ENCODE results near the gene POU1F1. TPM values are rescaled to one million over a fixed set of nuclear protein-coding genes. Genes with fewer than 3 reads are reported as not detected.
"Not testable (repeated sequence)": the region's sequence is repeated elsewhere in the genome, so short reads cannot be mapped to it uniquely, and the experiment has no call there.

Gene POU1F1
- total RNA-seq, 1 donor from 2014 or later: not detected

GRCh38 chr3:87305031-87305430 lies 28.6 kb upstream of the POU1F1 start:
- not testable (repeated sequence) for H3K9me3 ChIP-seq (ENCODE audit: control insufficient read depth in 3 of 3, low read length in 3 of 3); H3K4me3 ChIP-seq (ENCODE audit: low read length in 3 of 3); H3K9ac ChIP-seq (ENCODE audit: low read depth in 1 of 3, low read length in 3 of 3); H3K4me1 ChIP-seq (ENCODE audit: control insufficient read depth in 3 of 3, insufficient read depth in 3 of 3, low read length in 3 of 3); H3K36me3 ChIP-seq (ENCODE audit: control insufficient read depth in 3 of 3, insufficient read depth in 3 of 3, low read length in 3 of 3); H3K27ac ChIP-seq (ENCODE audit: low read depth, low read length); H3K27me3 ChIP-seq (ENCODE audit: control insufficient read depth in 3 of 3, insufficient read depth in 3 of 3, low read length in 3 of 3)

GRCh38 chr3:87298111-87298718 lies 21.8 kb upstream of the POU1F1 start:
- Histone ChIP-seq H3K27ac (ENCODE audit: low read depth, low read length) (no peak overlapping the region), H3K4me3 (ENCODE audit: low read length in 3 of 3) (no peak overlapping the region), H3K27me3 (ENCODE audit: control insufficient read depth in 3 of 3, insufficient read depth in 3 of 3, low read length in 3 of 3) (no peaks in the 10 kb centered on the region), H3K9me3 (ENCODE audit: control insufficient read depth in 3 of 3, low read length in 3 of 3) (no peaks in the 10 kb centered on the region), H3K4me1 (ENCODE audit: control insufficient read depth in 3 of 3, insufficient read depth in 3 of 3, low read length in 3 of 3) (no peaks in the 10 kb centered on the region), H3K36me3 (ENCODE audit: control insufficient read depth in 3 of 3, insufficient read depth in 3 of 3, low read length in 3 of 3) (no peaks in the 10 kb centered on the region), H3K9ac (ENCODE audit: low read depth in 1 of 3, low read length in 3 of 3) (no peak overlapping the region)

- Histone ChIP-seq H3K4me3 (ENCODE audit: low read length in 3 of 3) (no peak overlapping the region), H3K4me1 (ENCODE audit: control insufficient read depth in 3 of 3, insufficient read depth in 3 of 3, low read length in 3 of 3) (no peaks in the 10 kb centered on the region), H3K27me3 (ENCODE audit: control insufficient read depth in 3 of 3, insufficient read depth in 3 of 3, low read length in 3 of 3) (no peaks in the 10 kb centered on the region), H3K36me3 (ENCODE audit: control insufficient read depth in 3 of 3, insufficient read depth in 3 of 3, low read length in 3 of 3) (no peaks in the 10 kb centered on the region), H3K9ac (ENCODE audit: low read depth in 1 of 3, low read length in 3 of 3) (no peak overlapping the region), H3K9me3 (ENCODE audit: control insufficient read depth in 3 of 3, low read length in 3 of 3) (no peaks in the 10 kb centered on the region), H3K27ac (ENCODE audit: low read depth, low read length) (no peak overlapping the region)
Observed at GRCh38 chr3:87288446-87288845, 12.1 kb upstream of the POU1F1 start.

- Histone ChIP-seq H3K27ac (ENCODE audit: low read depth, low read length) (no peak overlapping the region), H3K27me3 (ENCODE audit: control insufficient read depth in 3 of 3, insufficient read depth in 3 of 3, low read length in 3 of 3) (no peaks in the 10 kb centered on the region), H3K4me1 (ENCODE audit: control insufficient read depth in 3 of 3, insufficient read depth in 3 of 3, low read length in 3 of 3) (no peaks in the 10 kb centered on the region), H3K9ac (ENCODE audit: low read depth in 1 of 3, low read length in 3 of 3) (no peak overlapping the region), H3K4me3 (ENCODE audit: low read length in 3 of 3) (no peak overlapping the region), H3K9me3 (ENCODE audit: control insufficient read depth in 3 of 3, low read length in 3 of 3) (no peaks in the 10 kb centered on the region), H3K36me3 (ENCODE audit: control insufficient read depth in 3 of 3, insufficient read depth in 3 of 3, low read length in 3 of 3) (no peaks in the 10 kb centered on the region)
Observed at GRCh38 chr3:87287011-87287410, 10.6 kb upstream of the POU1F1 start.

- H3K36me3 ChIP-seq (ENCODE audit: control insufficient read depth in 3 of 3, insufficient read depth in 3 of 3, low read length in 3 of 3): no peaks in the 10 kb centered on the region
- no peaks in the 10 kb centered on the region for H3K9me3 ChIP-seq (ENCODE audit: control insufficient read depth in 3 of 3, low read length in 3 of 3)
- H3K9ac ChIP-seq (ENCODE audit: low read depth in 1 of 3, low read length in 3 of 3): no peak overlapping the region
- H3K4me3 ChIP-seq (ENCODE audit: low read length in 3 of 3): no peak overlapping the region
- H3K4me1 ChIP-seq (ENCODE audit: control insufficient read depth in 3 of 3, insufficient read depth in 3 of 3, low read length in 3 of 3): no peaks in the 10 kb centered on the region
- H3K27me3 ChIP-seq (ENCODE audit: control insufficient read depth in 3 of 3, insufficient read depth in 3 of 3, low read length in 3 of 3): no peaks in the 10 kb centered on the region
- no peak overlapping the region for H3K27ac ChIP-seq (ENCODE audit: low read depth, low read length)
Observed at GRCh38 chr3:87272718-87273341, 3.6 kb downstream of the POU1F1 start.

- no peaks in the 10 kb centered on the region for H3K4me1 ChIP-seq (ENCODE audit: control insufficient read depth in 3 of 3, insufficient read depth in 3 of 3, low read length in 3 of 3)
- no peak overlapping the region for H3K9ac ChIP-seq (ENCODE audit: low read depth in 1 of 3, low read length in 3 of 3)
- H3K27me3 ChIP-seq (ENCODE audit: control insufficient read depth in 3 of 3, insufficient read depth in 3 of 3, low read length in 3 of 3): no peaks in the 10 kb centered on the region
- no peaks in the 10 kb centered on the region for H3K9me3 ChIP-seq (ENCODE audit: control insufficient read depth in 3 of 3, low read length in 3 of 3)
- H3K4me3 ChIP-seq (ENCODE audit: low read length in 3 of 3): no peak overlapping the region
- no peak overlapping the region for H3K27ac ChIP-seq (ENCODE audit: low read depth, low read length)
- no peaks in the 10 kb centered on the region for H3K36me3 ChIP-seq (ENCODE audit: control insufficient read depth in 3 of 3, insufficient read depth in 3 of 3, low read length in 3 of 3)
Observed at GRCh38 chr3:87270908-87271700, 5.3 kb downstream of the POU1F1 start.

- H3K27me3 ChIP-seq (ENCODE audit: control insufficient read depth in 3 of 3, insufficient read depth in 3 of 3, low read length in 3 of 3): no peaks in the 10 kb centered on the region
- H3K4me3 ChIP-seq (ENCODE audit: low read length in 3 of 3): no peak overlapping the region
- no peak overlapping the region for H3K9ac ChIP-seq (ENCODE audit: low read depth in 1 of 3, low read length in 3 of 3)
- no peaks in the 10 kb centered on the region for H3K36me3 ChIP-seq (ENCODE audit: control insufficient read depth in 3 of 3, insufficient read depth in 3 of 3, low read length in 3 of 3)
- no peaks in the 10 kb centered on the region for H3K9me3 ChIP-seq (ENCODE audit: control insufficient read depth in 3 of 3, low read length in 3 of 3)
- H3K4me1 ChIP-seq (ENCODE audit: control insufficient read depth in 3 of 3, insufficient read depth in 3 of 3, low read length in 3 of 3): no peaks in the 10 kb centered on the region
- H3K27ac ChIP-seq (ENCODE audit: low read depth, low read length): no peak overlapping the region
Observed at GRCh38 chr3:87269723-87270122, 6.7 kb downstream of the POU1F1 start.

GRCh38 chr3:87268646-87269211 lies 7.7 kb downstream of the POU1F1 start:
- no peaks in the 10 kb centered on the region for H3K9me3 ChIP-seq (ENCODE audit: control insufficient read depth in 3 of 3, low read length in 3 of 3)
- no peaks in the 10 kb centered on the region for H3K36me3 ChIP-seq (ENCODE audit: control insufficient read depth in 3 of 3, insufficient read depth in 3 of 3, low read length in 3 of 3)

GRCh38 chr3:87267953-87268645 lies 8.3 kb downstream of the POU1F1 start:
- Histone ChIP-seq H3K9me3 (ENCODE audit: control insufficient read depth in 3 of 3, low read length in 3 of 3) (no peaks in the 10 kb centered on the region), H3K9ac (ENCODE audit: low read depth in 1 of 3, low read length in 3 of 3) (no peak overlapping the region), H3K27me3 (ENCODE audit: control insufficient read depth in 3 of 3, insufficient read depth in 3 of 3, low read length in 3 of 3) (no peaks in the 10 kb centered on the region), H3K27ac (ENCODE audit: low read depth, low read length) (no peak overlapping the region), H3K4me1 (ENCODE audit: control insufficient read depth in 3 of 3, insufficient read depth in 3 of 3, low read length in 3 of 3) (no peaks in the 10 kb centered on the region), H3K4me3 (ENCODE audit: low read length in 3 of 3) (no peak overlapping the region), H3K36me3 (ENCODE audit: control insufficient read depth in 3 of 3, insufficient read depth in 3 of 3, low read length in 3 of 3) (no peaks in the 10 kb centered on the region)

More at GRCh38 chr3:87268646-87269211, 7.7 kb downstream of the POU1F1 start:
- no peak overlapping the region for H3K27ac ChIP-seq (ENCODE audit: low read depth, low read length)
- H3K4me3 ChIP-seq (ENCODE audit: low read length in 3 of 3): no peak overlapping the region
- H3K9ac ChIP-seq (ENCODE audit: low read depth in 1 of 3, low read length in 3 of 3): no peak overlapping the region
- H3K27me3 ChIP-seq (ENCODE audit: control insufficient read depth in 3 of 3, insufficient read depth in 3 of 3, low read length in 3 of 3): no peaks in the 10 kb centered on the region
- H3K4me1 ChIP-seq (ENCODE audit: control insufficient read depth in 3 of 3, insufficient read depth in 3 of 3, low read length in 3 of 3): no peaks in the 10 kb centered on the region

Data from skeletal muscle tissue (tissue), 4 donors.